Kidney epithelial cell (primary cell): ENCODE measurements around the gene KRT34. TPM values are rescaled to one million over a fixed set of nuclear protein-coding genes. Genes with fewer than 3 reads are reported as not detected.

Source experiments
- DNase-seq: peaks from one replicate; pipeline ENCODE4 v3.0.0-alpha.2; 2010; ENCODE audit warnings: low read depth
- H3K27me3 ChIP-seq: 2 replicates; pipeline ENCODE4 v1.6.0; 2011; ENCODE audit warnings: low read length; ENCODE audit not compliant: control insufficient read depth, insufficient read depth
- H3K36me3 ChIP-seq: 2 replicates; pipeline ENCODE4 v1.5.1; 2011; ENCODE audit warnings: low read length; ENCODE audit not compliant: control insufficient read depth, insufficient read depth
- H3K4me3 ChIP-seq: 2 replicates; pipeline ENCODE4 v1.5.1; 2011; ENCODE audit warnings: low read depth, mild to moderate bottlenecking, control low read depth, low read length
- CTCF ChIP-seq: IDR thresholded peaks from 2 replicates; pipeline ENCODE4 v1.5.1; 2011; ENCODE audit warnings: mild to moderate bottlenecking, moderate library complexity, low read length, control low read depth, inconsistent platforms; ENCODE audit not compliant: insufficient read depth, poor library complexity, severe bottlenecking
- total RNA-seq: library from RNA; depleted of rRNA; stranded (reverse); fragments of >200 nt; gene quantifications from 2 replicates; pipeline ENCODE4 v1.2.3, GENCODE V29; 2015

KRT34 gene
- total RNA-seq, 1 donor from 2014 or later, result 5.5 TPM

- no peaks in the 10 kb centered on the region for H3K36me3 ChIP-seq
- no peak for DNase-seq
- TF ChIP-seq CTCF, result no peak
Measured at GRCh38 chr17:41331606-41332005, 50.5 kb downstream of the KRT34 start.

GRCh38 chr17:41329279-41329948, 52.7 kb downstream of the KRT34 start:
- TF ChIP-seq CTCF, result peak; percentile 88
- Histone ChIP-seq H3K27me3 (no peaks in the 10 kb centered on the region), H3K36me3 (no peaks in the 10 kb centered on the region), H3K4me3 (no peak overlapping the region)
- DNase-seq, result no peak

More at GRCh38 chr17:41331606-41332005, 50.5 kb downstream of the KRT34 start:
- no peaks in the 10 kb centered on the region for H3K27me3 ChIP-seq
- H3K4me3 ChIP-seq, result no peak overlapping the region

- Histone ChIP-seq H3K4me3 (no peak overlapping the region), H3K36me3 (no peaks in the 10 kb centered on the region), H3K27me3 (no peaks in the 10 kb centered on the region)
- DNase-seq, result no peak
- no peak for TF ChIP-seq CTCF
Measured at GRCh38 chr17:41328207-41328606, 53.9 kb downstream of the KRT34 start.

Other genes starting within 250 kb of the KRT34 start
- gene KRTAP4-6, start 241.8 kb downstream of the KRT34 start, total RNA-seq, result not detected in 2 replicates
- not detected in 2 replicates for gene KRTAP4-5, start 232.5 kb downstream of the KRT34 start, total RNA-seq
- not detected in 2 replicates for gene KRTAP4-4, start 221.6 kb downstream of the KRT34 start, total RNA-seq
- gene KRTAP4-3, start 214.1 kb downstream of the KRT34 start, total RNA-seq, result not detected in 2 replicates
- gene KRTAP4-2, start 204.1 kb downstream of the KRT34 start, total RNA-seq, result not detected in 2 replicates
- not detected in 2 replicates for gene KRTAP4-1, start 197.4 kb downstream of the KRT34 start, total RNA-seq
- gene KRTAP9-1, start 192.4 kb downstream of the KRT34 start, total RNA-seq, result not detected in 2 replicates
- not detected in 2 replicates for gene KRTAP9-2, start 155.7 kb downstream of the KRT34 start, total RNA-seq
- gene KRTAP9-3, start 149.9 kb downstream of the KRT34 start, total RNA-seq, result not detected in 2 replicates
- gene KRTAP9-8, start 144.3 kb downstream of the KRT34 start, total RNA-seq, result not detected in 2 replicates
- gene KRTAP9-4, start 132.6 kb downstream of the KRT34 start, total RNA-seq, result not detected in 2 replicates
- not detected in 2 replicates for gene KRTAP9-9, start 126.9 kb downstream of the KRT34 start, total RNA-seq
- gene KRTAP9-6, start 116.9 kb downstream of the KRT34 start, total RNA-seq, result not detected in 2 replicates
- gene KRTAP9-7, start 106.6 kb downstream of the KRT34 start, total RNA-seq, result not detected in 2 replicates
- gene KRTAP29-1, start 79.5 kb downstream of the KRT34 start, total RNA-seq, result not detected in 2 replicates
- not detected in 2 replicates for gene KRTAP16-1, start 73.0 kb downstream of the KRT34 start, total RNA-seq
- gene KRTAP17-1, start 66.6 kb downstream of the KRT34 start, total RNA-seq, result not detected in 2 replicates
- not detected in 2 replicates for gene KRT33A, start 31.5 kb downstream of the KRT34 start, total RNA-seq
- 0.17 TPM in 1 of 2 replicates, not detected in the other for gene KRT33B, start 12.5 kb downstream of the KRT34 start, total RNA-seq
- gene KRT31, start 15.3 kb upstream of the KRT34 start, total RNA-seq, result not detected in 2 replicates
- not detected in 2 replicates for gene KRT37, start 42.3 kb upstream of the KRT34 start, total RNA-seq
- gene KRT38, start 58.7 kb upstream of the KRT34 start, total RNA-seq, result not detected in 2 replicates
- not detected in 2 replicates for gene KRT32, start 85.1 kb upstream of the KRT34 start, total RNA-seq
- gene KRT35, start 98.8 kb upstream of the KRT34 start, total RNA-seq, result not detected in 2 replicates
- gene KRT36, start 107.6 kb upstream of the KRT34 start, total RNA-seq, result not detected in 2 replicates
- 0.96 TPM in 1 of 2 replicates, not detected in the other for gene KRT13, start 123.3 kb upstream of the KRT34 start, total RNA-seq
- gene KRT15, start 136.6 kb upstream of the KRT34 start, total RNA-seq, result 1.3 and 1.6 TPM in 2 replicates
- gene KRT19, start 146.0 kb upstream of the KRT34 start, total RNA-seq, result 851 and 925 TPM in 2 replicates
- gene KRT9, start 189.8 kb upstream of the KRT34 start, total RNA-seq, result not detected in 2 replicates
- not detected in 2 replicates for gene KRT14, start 204.6 kb upstream of the KRT34 start, total RNA-seq
- 4.2 and 4.8 TPM in 2 replicates for gene KRT16, start 230.5 kb upstream of the KRT34 start, total RNA-seq
- gene KRT17, start 242.3 kb upstream of the KRT34 start, total RNA-seq, result 208 and 216 TPM in 2 replicates